HG03103 (cell line): ENCODE data around the gene C12orf42.

Source experiments
- ATAC-seq: cut with Tn5 transposase; IDR thresholded peaks from one replicate; pipeline ENCODE4 v1.9.1; 2021; ENCODE audit warnings: low read depth; ENCODE audit not compliant: unreplicated experiment

C12orf42 gene

DNA sequence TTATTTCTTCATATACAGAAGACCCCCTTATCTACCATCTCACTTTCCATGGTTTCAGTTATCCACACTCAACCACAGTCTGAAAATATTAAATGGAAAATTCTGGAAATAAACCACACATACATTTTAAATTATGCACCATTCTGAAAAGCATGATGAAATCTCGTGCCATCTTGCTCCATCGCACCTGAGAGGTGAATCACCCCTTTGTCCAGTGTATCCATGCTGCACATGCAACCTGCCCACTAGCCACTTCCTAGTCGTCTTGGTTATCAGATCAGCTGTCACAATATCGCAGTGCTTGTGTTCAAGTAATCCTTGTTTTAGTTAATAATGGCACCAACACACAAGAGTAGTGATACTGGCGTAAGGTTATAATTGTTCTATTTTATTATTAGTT is 145.7 kb downstream of the C12orf42 start:
- ATAC-seq: no peak

DNA sequence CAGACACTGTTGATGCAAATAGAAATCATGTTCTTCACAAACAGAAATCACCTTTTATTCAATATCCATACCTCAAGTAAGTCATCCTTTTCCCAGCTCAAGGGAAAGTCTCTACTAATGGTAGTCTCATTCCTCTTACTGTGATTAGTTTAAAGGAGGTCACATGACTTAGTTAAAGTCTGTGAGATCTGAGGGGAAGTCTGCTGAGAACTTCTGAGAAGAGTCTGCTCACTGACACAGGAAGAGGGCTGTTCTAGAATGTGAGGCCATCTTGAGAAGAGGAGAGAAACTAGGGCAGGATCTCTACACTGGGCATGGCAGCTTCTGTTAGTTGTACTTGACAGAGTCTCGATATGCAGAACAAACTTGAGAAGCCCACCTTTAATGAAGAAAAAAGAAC is 146.8 kb downstream of the C12orf42 start:
- ATAC-seq: no peak

DNA sequence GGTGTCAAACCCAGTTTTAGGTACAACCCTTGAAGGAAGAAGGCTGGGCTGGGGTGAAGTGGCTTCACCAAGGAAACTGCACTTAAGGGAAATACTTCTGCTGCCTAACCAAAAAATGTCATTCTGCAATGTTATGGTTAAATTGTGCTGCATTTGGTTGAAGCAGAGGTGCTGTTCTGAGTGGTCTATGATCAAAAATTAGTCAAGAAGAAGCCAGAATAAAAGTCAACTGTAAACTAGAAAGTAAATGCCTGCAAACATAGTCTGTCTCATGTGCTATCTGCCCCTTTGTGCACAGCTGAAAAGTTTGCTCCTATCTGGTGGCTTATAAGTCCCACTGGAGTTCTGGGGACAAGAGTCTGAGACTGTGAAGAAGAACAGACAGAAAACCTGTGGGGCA is 158.8 kb downstream of the C12orf42 start:
- ATAC-seq: no peak

DNA sequence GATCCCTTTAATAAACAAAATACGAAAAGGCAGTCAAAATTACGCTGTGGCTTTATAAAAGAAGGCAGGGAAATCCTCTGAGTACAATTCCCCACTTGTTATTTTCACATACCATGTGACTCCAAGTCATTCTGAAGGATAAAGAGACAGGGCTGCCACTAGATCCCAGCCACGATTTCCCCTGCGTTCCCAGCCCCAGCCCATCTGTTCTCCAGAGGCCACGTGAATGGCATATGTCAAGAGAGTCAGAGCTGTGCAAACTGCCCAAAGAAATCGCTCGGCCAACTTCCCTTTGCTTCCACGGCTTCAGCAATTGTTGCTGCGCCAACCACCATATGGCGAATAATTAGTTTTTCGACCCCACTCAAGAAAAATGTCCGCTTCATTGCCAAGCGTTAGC is 161.3 kb downstream of the C12orf42 start:
- ATAC-seq: no peak

DNA sequence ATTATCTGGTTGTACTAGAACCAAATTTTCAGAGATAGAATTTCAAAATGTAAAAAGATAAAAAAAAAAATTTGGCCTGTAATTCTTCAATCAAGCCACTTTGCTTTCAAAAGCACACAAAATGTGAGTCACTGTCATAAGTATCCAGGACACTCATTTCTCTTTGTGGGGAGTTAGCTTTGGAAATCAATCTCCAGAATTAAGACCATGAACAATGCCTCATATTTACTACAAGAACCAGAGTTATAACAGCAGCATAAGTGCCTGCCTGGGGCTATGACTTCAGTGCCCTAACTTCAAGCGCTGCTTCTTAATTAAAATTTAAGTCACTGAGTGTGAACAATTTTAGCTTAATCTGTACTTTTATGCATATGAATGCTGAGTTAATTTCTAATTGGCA is 162.1 kb downstream of the C12orf42 start:
- ATAC-seq: no peak

DNA sequence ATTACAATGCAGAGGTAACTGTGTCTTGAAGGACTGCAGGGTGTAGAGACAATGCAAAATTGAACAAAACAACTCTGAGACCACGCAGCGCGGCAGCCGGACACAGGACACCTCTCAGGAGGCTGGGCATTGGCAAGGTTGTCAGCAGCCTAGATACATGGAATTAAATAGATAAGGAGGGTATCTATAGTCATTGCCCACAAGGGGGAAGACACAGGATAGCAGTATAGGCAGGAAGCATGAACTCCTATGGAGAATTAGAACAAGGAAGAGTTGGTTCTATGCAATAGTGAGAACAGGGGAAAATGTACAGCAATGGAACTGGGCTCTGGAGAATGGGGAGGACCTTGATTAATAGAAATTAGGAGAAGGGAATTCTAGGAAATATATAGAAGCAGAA is 164.1 kb downstream of the C12orf42 start:
- ATAC-seq: no peak

DNA sequence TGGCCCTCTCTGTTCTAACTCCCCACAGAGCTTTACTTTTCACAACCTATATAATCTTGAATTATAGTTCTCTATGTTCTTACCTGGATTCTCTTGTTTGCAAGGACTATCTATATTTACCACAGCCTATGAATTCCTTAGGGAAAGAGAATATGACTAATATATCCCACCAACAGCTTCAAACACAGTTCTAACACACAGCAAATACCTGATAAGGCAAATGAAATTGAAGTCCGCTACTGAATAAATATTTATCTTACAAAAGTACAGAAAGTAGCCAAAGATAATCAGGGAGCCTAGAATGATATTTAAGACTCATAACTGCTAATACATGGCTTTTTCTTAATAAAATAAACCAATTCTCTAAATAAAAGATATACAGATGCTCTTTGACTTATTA is 165.1 kb downstream of the C12orf42 start:
- no peak for ATAC-seq

DNA sequence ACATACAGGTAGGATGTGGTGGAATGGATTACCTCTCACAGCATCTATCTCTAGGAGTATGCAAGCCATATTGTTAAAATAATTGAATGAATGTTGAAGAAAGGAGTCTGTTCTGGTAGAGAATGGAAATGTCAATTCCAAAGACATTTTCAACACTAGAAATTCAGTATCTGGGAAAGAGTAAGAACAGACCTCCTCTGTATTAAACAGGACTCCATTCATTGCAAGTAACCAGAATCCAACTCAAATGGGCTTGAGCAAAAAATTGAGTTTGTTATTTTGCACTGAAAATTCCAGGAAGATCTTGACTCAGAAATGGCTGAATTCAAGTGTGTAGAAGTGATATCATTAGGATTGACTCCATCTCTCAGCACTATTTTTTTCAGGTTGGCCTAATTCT is 168.1 kb downstream of the C12orf42 start:
- no peak for ATAC-seq

DNA sequence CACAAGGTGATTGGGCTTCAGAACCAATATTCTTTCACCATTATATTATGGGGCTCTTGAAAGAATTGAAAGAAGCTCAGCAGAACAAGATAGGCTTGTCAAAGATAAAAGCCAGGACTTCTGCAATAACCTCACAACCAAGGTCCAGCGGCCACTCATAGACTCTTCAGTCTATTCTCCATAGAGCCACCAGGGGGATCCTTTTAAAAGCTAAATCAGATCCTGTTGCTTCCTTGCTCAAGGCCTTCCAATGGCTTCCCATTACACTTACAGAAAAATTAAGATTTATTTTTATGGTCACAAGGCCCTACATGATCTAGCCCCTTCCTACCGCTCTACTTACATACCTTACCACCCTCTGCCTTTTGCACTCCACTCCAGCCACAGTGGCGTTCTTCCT is 169.6 kb downstream of the C12orf42 start:
- no peak for ATAC-seq

DNA sequence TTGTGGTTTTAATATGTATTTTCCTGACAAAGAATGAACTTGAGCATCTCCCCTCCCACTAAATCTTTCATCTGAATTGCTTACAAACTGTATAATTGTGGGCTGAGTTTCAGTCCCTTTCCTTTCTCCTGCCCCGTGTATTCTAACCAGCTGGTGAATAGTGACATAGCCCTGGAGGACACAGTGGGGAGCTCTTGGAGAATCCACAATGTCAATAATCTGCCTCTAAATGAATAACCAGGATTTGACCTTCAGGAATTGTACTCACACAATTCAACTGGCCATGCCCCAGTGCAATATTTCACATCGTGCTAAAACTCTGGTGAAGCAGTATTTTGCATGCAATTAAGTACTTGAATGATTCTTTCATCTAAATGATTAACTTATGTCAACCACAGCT is 177.2 kb downstream of the C12orf42 start:
- no peak for ATAC-seq

DNA sequence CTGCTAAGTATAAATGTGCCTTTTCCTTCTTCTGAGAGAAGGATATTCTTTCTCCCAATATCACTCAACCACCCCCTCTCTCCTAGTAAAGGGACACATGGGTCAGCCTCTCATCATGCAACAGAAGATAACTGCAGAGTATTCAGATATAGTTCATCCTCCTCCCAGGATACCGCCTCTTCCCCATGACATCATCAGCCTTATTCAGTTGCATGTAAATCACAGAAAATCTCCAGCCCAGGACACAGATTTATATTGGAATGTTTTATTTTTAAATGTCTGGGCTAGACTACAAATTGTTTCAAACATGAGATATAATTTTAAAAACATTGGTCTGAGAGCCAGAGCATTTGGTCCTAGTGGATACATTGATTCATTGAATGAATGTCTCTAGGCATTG is 178.5 kb downstream of the C12orf42 start:
- ATAC-seq: no peak

DNA sequence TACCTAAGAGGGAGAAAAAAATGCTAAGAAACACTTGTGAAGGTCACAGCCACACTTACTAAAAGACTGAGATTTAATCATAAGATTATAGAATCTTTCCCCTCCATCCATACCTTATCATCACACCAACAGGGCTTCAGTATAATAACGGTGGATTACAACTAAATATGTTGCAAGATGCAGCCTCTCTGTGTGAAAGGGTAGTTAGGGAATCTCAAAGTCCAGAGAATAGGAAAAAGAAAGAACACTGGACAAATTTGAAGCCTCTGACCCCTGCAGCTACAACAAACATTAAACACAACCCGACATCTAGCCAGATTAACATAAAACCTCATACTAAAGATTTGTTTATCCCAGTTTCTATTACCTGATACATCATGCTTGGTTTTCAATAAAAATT is 181.0 kb downstream of the C12orf42 start:
- ATAC-seq: no peak

DNA sequence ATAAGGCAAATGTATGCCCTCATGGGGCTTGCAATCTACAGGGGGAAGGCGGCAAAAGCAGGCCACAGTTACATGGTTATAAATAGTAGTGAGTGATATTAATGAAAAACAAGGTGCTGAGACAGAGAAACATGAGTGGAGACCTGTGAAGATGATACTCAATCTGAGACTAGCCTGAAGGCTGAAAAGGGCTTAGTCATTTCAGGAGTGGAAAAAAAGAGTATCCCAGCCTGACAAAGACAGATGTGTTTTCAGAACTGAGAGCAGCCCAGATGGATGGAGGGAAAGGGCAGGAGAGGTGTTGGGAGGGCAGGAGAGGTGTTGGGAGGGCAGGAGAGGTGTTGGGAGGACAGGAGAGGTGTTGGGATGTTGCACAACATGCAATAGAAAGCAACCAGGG is 181.9 kb downstream of the C12orf42 start:
- no peak for ATAC-seq

DNA sequence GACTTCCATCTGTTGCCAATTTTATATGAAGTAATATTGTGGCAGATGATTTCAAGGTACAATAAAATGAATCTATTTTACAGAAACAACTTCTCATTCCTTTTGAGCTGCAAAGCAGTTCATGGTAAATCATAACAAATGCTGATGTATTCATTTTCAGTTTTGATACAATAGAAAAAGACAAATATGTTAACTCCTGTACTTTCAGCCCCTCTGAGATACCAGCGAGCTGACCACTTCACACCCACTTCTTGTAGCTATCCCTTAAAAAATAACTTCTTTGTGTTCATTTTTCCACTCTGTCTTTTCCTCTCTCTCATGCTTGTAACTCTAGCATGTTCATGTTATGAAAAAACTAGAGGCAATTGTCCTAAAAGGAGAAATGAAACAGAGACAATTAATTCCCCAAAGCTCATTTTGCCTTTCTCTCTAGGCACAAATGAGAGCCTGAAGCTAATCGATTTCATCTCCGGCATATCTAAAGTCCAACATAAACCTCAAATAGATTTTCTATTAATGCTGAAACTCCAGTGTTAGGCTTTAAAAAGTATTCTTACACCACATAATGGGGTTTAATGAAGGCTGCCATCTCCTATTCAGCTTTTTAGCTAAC is 182.9 kb downstream of the C12orf42 start:
- ATAC-seq: no peak

DNA sequence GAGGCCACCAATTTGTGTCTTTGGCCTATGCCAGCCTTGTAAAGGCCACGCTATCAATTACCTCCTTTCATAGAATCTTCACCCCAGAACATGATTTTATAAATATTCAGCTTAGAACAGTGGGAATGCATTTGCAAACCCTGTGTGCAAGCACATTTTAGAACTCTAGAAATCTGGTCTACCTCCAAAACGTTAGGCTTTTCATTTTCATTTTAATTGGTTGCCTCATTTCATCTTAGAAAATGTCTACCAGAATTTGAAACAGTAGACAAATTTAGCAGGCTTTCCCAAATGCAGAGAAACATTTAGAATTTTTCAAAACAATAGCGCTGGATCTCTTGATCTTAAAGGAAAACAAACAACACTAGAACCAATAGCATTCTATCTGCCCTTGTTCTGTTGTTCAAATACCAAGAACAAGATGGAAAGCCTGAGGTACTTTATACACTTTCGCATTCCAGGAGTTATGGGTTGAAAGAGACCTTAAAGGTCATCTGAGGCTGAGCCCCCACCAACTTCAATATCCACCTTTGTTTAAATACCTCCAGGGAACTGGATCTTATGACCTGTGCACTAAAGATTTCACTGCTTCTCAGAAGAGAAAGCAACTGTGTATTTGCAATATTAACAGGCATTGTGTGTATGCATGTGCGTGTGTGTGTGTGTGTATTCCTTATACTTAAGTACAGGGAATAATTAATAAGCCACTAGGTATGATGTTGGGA is 185.1 kb downstream of the C12orf42 start:
- ATAC-seq: no peak

DNA sequence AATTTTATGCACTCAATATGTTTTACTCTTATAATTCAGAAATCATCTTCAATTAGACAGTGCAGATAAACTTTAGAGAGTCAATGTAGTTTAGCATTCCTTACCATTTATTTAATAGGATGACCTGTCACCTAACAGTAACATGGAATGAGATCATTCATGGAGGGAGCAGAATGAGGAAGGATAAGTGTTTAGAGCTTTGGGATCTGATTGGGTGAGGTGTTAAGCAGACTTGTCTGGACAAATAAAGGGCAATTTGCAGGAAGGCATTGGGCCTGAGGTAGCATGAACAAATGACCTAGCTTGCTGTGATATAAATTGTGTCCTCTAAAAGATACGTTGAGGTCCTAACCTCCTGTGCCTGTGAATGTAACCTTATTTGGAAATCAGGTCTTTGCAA is 187.4 kb downstream of the C12orf42 start:
- ATAC-seq: no peak

DNA sequence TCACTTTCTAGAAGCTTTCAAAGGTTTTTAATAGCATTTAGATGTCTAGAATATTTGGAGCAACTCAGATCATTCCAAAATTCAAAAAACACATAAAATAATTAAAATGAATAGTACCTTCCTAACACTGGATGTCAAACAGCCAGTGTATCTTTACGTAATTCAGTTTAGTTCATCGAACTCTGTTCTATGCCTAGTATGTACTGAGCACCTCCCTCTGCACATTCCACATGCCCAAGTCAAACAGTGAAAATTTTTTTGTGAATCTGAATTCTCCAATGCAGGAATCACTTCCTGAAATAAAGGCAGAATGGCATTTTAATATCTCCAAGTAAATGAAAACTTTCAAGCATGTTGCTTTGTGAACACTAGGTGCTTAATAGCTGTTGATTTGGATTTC is 192.3 kb downstream of the C12orf42 start:
- no peak for ATAC-seq

DNA sequence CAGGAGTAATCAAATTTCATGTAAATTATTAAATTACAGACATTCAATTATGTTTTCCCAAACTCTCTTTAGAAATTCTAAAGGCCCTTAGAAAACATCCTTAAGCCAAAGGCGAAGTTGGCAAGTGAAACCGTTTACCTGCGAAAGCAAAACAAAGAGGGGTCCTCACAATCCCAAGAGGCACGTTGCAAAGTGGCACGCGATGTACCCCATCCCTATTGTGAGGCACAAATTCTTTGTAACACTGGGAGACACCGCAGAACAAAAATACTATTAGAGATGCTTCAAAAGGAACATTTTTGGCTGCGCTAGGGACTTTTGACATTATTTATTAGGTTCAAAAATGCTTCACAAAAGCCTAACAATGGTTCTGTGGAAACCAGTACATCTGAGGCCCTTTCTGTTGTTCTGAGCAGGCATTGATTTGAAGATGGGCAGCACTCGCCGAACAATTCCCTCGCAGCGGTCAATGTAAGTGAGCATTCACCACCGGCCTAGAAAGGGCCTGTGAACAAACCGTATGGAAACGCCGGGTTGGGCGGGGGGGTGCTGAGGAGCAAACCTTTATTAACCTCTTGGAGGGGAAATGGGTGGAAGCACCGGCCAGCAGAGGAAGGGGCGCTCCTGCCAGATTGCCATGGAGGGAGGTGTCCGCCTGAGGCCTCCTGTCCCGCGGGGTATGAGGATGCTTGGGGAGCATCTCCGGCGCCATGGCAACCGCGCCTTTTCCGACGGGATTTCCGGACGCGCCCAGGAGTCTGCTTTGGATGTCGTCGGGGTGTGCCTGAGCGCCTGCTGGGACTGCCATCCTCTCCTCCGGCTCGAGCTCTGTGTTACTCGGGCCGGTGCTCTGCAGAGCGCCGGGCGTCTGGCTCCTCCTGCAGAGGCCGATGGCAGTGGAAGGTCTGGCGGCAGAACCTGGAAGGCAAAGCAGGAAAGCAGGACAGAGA is 193.9 kb downstream of the C12orf42 start:
- ATAC-seq: no peak

DNA sequence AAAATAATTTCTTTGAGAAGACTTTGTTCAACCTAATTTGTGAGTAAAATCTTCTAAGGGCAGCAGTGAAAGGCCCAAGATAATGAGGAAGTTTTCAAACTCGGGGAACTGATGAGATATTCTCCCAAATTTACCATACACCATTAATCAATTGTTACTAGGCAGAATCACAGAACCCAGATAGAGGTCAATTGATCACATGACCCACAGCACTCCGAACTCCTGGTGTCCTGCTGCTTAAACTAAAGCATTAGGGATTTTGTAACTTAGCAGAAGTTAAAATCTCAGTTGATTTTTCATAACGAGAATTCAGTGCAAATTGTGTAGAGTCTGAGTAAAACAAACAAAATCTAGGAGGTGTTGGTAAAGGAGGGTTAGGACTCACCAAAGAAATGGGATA is 207.8 kb downstream of the C12orf42 start:
- no peak for ATAC-seq

DNA sequence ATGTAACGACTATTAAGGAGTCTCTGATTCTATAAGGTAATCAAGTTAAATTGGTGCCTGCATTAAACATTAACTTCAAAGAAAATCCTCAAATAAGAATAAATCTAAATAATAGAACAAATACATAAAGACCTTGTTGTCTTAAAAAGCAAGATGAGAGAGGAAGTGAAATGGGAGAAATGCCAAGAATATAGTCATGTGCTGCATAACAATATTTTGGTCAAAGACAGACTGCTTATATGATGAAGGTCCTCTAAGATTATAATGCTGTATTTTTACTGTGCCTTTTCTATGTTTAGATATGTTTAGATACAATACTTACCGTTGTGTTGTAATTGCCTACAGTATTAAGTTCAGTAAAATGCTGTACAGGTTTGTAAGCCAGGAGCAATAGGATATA is 213.6 kb downstream of the C12orf42 start:
- no peak for ATAC-seq

DNA sequence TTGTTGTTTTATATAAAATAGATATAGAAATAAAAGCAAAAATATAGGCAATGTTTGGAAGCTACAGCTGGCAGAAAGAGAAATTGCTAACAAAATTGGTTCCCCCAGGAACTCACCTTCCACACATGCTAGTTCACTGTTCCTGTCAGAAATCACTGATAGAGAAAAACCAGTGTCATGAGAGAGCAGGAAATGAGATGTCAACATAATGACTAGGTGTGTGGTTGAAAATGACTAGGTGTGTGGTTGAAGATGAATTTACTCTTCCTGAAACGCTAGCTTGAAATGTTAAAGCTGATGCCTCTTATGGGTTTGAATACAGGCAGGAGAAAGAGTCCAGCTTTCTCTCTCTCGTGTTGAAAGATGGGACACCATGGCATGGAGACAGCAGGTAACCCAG is 216.3 kb downstream of the C12orf42 start:
- peak; percentile 95 for ATAC-seq

DNA sequence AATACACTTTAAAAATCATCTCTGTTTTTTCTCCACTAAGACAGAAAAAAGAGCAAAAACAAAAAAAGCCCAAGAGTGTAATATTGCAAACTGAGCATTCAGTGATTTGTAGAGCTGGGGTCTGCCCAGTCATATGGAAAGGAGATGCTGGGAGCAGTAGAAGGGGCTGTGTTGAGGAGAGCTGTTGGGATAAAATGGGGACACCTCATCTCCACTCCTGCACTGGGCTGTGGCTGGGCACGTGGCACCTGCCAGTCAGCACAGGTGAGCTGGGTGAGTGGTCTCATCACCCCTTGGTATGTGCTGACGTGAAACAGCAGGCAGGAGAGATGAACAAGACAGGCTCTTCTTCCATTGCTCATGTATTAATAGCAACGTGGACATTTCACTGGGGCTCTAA is 217.4 kb downstream of the C12orf42 start:
- ATAC-seq: no peak
